GM12801 (cell line): ENCODE data around the gene ADAMTSL5.

Experiments
- CTCF ChIP-seq: IDR thresholded peaks from one replicate; pipeline ENCODE4 v1.5.1; 2011; ENCODE audit warnings: control low read depth; ENCODE audit not compliant: insufficient read length; ENCODE audit errors: extremely low read depth

ADAMTSL5 gene

DNA sequence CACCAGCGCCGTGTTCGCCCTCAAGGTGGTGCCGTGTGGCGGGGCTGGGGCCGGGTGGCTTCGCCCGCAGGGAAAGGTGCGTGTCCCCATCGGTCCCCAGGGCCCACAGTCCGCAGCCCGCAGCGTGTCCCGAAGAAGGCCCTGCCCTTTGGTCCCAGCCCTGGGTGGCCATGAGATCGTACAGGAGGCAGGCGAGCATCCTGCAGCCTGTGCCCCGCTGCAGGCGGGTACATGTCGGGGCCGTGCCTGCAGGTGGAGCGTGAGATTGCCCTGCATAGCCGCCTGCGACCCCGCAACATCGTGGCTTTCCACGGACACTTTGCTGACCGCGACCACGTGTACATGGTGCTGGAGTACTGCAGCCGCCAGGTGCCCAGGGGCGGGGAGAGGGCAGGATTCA lies 12.5 kb upstream of the ADAMTSL5 start:
- TF ChIP-seq CTCF = no peak

DNA sequence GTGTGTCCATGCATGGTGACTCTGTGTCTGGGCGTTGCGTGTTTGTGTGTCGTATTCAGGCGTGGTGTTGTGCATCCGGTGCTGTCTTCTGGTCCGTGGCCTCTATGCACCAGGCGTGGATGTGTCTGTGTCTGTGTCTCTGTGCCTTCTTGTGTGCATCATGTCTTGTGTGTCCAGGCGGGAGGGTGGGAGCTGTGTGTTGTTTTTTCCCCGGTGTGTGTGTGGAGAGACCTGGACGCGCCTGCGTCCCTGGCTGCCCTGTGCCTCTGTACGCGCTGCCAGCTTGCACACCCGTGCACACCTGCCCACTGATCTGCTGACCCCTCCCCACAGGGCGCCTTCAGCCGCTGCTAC lies 12.1 kb upstream of the ADAMTSL5 start:
- no peak for TF ChIP-seq CTCF

DNA sequence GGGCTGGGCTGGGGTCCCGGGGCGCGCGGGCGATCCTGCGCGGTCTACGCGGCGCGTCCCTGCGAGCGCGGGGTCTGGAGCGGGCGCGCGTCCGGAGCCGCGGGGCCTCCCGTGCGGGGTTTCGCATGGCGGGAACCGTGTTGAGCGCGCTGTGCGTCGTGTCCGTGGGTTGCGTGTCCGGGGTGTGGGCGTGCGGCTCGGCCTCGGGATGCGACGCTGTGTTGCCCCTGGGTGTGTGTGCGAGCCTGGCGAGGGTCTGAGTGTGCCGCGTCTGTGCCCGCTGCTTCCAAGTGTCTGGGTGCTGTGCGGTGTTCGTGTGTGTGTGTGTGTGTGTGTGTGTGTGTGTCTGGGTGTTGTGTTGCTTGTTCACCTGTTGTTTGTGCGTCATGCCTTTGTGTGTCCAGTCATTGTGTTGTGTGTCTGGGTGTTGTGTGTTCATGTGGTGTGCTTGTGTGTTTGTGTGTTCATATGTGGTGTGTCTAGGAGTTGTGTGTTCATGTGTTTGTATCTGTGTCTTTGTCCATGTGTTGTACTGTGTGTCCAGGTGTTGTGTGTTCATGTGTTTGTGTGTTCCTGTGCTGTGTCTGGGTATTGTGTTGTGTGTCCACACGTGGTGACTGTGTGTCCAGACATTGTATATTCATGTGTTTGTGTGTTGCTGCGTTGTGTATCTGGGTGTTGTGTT lies 11.6 kb upstream of the ADAMTSL5 start:
- no peak for TF ChIP-seq CTCF

DNA sequence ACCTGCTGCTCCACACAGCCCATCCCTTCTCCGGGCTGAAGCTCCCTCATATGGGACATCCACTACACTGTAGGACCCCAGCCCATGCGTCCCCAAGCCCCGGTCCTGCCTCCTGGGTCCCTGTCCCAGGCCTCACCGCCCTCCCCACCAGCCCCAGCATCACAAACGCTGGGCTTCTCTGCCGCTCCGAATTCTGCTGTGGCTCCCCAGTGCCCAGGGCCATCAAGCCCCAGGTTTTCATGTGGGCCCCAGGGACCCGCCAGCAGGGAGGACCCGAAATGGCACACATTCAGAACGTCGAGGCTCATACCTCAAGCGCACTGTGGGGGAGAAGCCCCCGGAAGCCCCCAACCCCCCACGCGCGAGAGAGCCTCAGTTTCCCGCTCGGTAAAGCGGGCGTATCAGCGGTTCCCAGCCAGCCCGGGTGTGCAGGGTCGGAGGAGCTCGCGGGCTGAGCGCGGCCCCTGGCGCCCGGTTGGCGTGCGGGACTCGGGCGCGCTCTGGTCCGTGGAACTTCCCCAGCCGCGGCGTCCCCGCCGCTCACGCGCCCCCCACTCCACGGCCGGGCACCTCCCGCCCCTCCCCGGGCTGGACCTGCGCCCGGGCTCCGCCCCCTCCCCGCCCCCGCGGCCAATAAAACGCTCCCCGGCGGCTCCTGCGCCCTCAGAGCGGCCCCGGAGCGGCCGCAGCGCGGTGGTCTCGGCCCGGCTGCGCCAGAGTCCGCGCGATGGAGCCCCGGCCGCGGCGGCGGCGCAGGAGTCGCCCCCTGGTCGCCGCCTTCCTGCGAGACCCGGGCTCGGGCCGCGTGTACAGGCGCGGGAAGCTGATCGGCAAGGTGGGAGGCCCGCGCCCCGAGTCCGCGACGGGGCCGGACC lies 10.8 kb upstream of the ADAMTSL5 start, which contains the start of gene PLK5:
TSS of gene PLK5 (plus strand) at position 666 of the 875 bp plus-strand sequence. CDS start 2,920 bp downstream, outside the sequence.
- TF ChIP-seq CTCF = no peak

DNA sequence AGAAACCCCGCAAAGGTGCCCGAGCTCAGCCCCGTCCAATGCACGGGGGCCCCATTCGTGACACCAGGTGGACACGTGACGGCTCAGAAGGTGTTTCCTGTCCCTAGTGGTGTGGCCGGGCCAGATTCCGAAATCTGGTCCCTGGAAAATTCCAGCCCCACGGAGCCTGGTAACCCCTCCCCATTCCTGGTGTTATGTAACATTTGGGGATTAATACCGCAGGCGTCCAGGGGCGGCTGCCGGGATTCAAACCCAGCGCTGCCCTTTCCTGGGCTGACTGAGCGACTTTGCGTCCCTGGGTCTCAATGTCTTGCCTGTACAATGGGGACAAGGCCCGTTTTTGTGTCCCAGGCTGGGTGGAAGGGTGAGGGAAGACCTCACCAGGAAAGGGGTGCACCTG lies 10.0 kb upstream of the ADAMTSL5 start:
- TF ChIP-seq CTCF = no peak

DNA sequence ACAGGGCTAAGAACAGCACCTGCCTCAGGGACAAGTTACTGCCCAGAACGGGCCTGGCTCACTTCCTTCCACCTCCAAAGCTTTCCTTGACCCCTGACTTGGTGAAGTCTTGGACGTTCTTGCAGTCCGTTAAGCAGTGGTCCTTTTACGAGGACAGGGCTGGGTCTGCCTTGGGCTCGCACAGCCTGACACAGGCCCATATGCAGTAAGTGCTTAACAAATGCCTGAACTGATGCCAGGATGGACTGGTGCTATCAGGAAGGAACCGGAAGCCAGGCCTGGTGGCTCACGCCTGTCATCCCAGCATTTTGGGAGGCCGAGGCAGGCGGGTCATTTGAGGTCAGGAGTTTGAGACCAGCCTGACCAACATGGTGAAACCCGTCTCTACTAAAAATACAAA lies 9.2 kb upstream of the ADAMTSL5 start:
- TF ChIP-seq CTCF = no peak

DNA sequence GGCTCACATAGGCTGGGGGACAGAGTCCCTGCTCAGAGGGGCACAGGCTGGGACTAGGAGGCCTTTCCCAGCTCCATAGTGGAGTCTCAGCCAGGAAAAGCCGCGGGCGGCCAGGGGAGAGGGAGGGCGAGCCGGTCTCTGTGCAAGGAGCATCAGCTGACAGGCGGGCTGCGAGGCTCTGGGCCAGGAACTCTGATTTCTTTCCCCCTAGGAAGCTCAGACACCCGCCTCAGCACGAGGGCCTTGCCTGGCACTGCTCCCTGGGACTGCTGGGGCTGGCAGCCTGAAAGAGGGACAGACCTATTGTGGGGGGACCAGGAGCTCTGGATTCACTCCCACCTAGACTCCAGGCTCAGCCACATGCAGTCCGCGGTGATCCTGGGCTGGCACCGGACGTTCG lies 8.8 kb upstream of the ADAMTSL5 start:
- no peak for TF ChIP-seq CTCF
